Endothelial cell of umbilical vein (primary cell): Measurements from ENCODE around the gene CFAP107.

Experiments
- CTCF ChIP-seq, 2 donors: IDR thresholded peaks; 1 replicate in 1 of 2; 2 replicates in 1 of 2; pipeline ENCODE4 v1.5.1; 2011; ENCODE audit warnings: low read length in 2 of 2, mild to moderate bottlenecking in 2 of 2, moderate library complexity in 2 of 2, control low read depth in 1 of 2, inconsistent platforms in 1 of 2, low read depth in 1 of 2; ENCODE audit not compliant: insufficient read depth in 1 of 2; ENCODE audit errors: extremely low read depth in 1 of 2
- GATA2 ChIP-seq: IDR thresholded peaks from 2 replicates; pipeline ENCODE4 v1.7.0; 2011; ENCODE audit warnings: low read depth, mild to moderate bottlenecking, moderate library complexity, mixed read lengths, low read length; ENCODE audit not compliant: insufficient read length, insufficient read depth
- POLR2AphosphoS5 ChIP-seq: IDR thresholded peaks from 2 replicates; pipeline ENCODE4 v1.6.1; 2012; ENCODE audit warnings: low read depth, mild to moderate bottlenecking, control low read depth, low read length, moderate library complexity; ENCODE audit not compliant: insufficient read depth

GRCh38 chr1:12734651-12735050 lies 11.3 kb upstream of the CFAP107 start:
- TF ChIP-seq CTCF (IDR thresholded peaks at IDR 0.05; ENCODE audit: extremely low read depth in 1 of 2, insufficient read depth in 1 of 2, low read depth in 1 of 2, low read length in 2 of 2) (no peak), POLR2AphosphoS5 (no peak), GATA2 (no peak)
